ENCODE measurements around the gene ALPL.

DNA sequence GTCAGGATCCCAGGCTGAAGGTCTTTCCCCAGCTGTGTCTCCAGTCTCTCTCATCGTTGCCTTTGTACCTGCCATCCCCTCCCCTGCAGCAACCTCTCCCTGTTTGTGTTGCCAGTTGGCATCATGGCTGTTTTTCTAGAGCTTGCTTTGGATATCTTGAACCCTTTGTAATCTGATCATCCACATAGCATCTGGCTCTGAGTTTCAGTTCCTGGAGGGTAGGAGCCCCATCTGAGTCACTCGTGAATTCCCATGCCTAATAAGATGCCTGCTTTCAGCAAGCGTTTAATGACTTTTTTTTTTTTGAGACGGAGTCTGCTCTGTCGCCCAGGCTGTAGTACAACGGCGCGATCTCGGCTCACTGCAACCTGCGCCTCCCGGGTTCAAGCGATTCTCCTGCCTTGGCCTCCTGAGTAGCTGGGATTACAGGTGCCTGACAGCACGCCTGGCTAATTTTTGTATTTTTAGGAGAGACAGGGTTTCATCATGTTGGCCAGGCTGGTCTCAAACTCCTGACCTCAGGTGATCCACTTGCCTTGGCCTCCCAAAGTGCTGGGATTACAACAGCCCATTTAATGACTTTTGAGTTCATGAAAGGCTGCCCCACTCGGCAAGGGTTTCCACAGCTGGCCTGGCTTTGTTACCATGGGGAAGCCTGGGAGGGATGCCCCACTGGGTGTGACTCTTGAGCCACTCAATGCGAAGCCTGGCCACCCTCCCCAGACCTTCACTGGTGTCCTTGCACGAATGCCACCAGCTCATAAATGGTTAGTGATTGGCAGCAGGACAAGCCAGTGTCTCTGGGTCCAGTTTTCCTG, 11.9 kb downstream of the ALPL start:
- TF ChIP-seq, protein P1, sequence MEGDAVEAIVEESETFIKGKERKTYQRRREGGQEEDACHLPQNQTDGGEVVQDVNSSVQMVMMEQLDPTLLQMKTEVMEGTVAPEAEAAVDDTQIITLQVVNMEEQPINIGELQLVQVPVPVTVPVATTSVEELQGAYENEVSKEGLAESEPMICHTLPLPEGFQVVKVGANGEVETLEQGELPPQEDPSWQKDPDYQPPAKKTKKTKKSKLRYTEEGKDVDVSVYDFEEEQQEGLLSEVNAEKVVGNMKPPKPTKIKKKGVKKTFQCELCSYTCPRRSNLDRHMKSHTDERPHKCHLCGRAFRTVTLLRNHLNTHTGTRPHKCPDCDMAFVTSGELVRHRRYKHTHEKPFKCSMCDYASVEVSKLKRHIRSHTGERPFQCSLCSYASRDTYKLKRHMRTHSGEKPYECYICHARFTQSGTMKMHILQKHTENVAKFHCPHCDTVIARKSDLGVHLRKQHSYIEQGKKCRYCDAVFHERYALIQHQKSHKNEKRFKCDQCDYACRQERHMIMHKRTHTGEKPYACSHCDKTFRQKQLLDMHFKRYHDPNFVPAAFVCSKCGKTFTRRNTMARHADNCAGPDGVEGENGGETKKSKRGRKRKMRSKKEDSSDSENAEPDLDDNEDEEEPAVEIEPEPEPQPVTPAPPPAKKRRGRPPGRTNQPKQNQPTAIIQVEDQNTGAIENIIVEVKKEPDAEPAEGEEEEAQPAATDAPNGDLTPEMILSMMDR (IDR thresholded peaks at IDR 0.05; ENCODE audit: low read depth, low read length) = no peak
- no peak for TF ChIP-seq EZH2phosphoT487 (IDR thresholded peaks at IDR 0.05; ENCODE audit: low read depth)

All from OCI-LY3 (cell line).